GM12892 (cell line): ENCODE data around the gene ZFPL1.

ENCODE experiments used
- POLR2A ChIP-seq: IDR thresholded peaks from 2 replicates; pipeline ENCODE4 v1.6.1; 2011; ENCODE audit warnings: low read depth, low read length, control low read depth
- POLR2AphosphoS5 ChIP-seq: IDR thresholded peaks from 2 replicates; pipeline ENCODE4 v1.6.1; 2011; ENCODE audit warnings: low read depth, low read length, control low read depth

- TF ChIP-seq POLR2A (no peak), POLR2AphosphoS5 (no peak)
Observed at GRCh38 chr11:65136515-65137096, 52.6 kb downstream of the ZFPL1 start.
